ENCODE data around the gene RHOD. TPM values are rescaled to one million over a fixed set of nuclear protein-coding genes. Genes with fewer than 3 reads are reported as not detected.

Gene RHOD
- total RNA-seq, 4 donors from 2014 or later: 74.6 to 109 (median 87.8) TPM

DNA sequence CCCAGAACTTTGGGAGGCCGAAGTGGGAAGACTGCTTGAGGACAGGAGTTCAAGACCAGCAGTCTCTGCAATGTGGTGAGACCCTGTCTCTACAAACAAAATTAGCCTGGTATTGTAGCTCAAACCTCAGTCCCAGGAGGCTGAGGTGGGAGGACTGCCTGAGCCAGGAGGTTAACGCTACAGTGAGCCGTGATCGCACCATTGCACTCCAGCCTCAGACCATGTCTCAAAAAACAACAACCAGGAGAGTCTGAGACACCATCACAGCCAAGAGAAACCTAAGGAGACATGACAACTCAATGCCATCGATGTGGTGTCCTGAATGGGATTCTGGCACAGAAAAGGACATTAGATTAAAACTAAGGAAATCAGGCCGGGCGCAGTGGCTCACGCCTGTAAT lies 34.1 kb downstream of the RHOD start:
- no peak for DNase-seq (ENCODE audit: low spot score in 2 of 2)
- intact Hi-C loops (cut with DNase I; ENCODE audit: low total_unique reads): no loop called here
- TF ChIP-seq POLR2A (IDR thresholded peaks at IDR 0.05): no peak
- TF ChIP-seq, protein P1, sequence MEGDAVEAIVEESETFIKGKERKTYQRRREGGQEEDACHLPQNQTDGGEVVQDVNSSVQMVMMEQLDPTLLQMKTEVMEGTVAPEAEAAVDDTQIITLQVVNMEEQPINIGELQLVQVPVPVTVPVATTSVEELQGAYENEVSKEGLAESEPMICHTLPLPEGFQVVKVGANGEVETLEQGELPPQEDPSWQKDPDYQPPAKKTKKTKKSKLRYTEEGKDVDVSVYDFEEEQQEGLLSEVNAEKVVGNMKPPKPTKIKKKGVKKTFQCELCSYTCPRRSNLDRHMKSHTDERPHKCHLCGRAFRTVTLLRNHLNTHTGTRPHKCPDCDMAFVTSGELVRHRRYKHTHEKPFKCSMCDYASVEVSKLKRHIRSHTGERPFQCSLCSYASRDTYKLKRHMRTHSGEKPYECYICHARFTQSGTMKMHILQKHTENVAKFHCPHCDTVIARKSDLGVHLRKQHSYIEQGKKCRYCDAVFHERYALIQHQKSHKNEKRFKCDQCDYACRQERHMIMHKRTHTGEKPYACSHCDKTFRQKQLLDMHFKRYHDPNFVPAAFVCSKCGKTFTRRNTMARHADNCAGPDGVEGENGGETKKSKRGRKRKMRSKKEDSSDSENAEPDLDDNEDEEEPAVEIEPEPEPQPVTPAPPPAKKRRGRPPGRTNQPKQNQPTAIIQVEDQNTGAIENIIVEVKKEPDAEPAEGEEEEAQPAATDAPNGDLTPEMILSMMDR (IDR thresholded peaks at IDR 0.05): no peak
- 89 to 95% methylated on average over 8 of the region's 8 CpGs for WGBS, 2 donors
- no peak overlapping the region for H3K4me3 ChIP-seq (ENCODE audit: low read depth, poor library complexity, severe bottlenecking)

DNA sequence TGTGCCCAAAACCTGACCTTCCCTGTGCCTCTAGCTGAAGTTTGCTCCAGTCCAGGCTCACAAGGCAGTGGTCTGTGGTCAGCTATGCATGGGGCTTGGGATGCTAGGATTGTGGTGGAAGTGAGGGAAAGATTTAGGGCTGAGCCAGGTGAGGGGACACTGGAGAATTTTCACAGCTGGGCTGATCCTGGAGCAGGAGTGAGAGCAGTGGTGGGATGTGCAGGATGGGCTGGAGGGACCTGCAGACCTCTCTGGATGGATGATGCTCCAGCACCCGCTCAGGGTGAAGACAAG lies 38.5 kb downstream of the RHOD start:
- no peak for DNase-seq (ENCODE audit: low spot score in 2 of 2)
- 67 to 90% methylated on average over 1 of the region's 1 CpG for WGBS, 2 donors
- no peak overlapping the region for H3K4me3 ChIP-seq (ENCODE audit: low read depth, poor library complexity, severe bottlenecking)
- intact Hi-C loops (cut with DNase I; ENCODE audit: low total_unique reads): no loop called here
- TF ChIP-seq, protein P1 (IDR thresholded peaks at IDR 0.05): no peak
- TF ChIP-seq POLR2A (IDR thresholded peaks at IDR 0.05): no peak

DNA sequence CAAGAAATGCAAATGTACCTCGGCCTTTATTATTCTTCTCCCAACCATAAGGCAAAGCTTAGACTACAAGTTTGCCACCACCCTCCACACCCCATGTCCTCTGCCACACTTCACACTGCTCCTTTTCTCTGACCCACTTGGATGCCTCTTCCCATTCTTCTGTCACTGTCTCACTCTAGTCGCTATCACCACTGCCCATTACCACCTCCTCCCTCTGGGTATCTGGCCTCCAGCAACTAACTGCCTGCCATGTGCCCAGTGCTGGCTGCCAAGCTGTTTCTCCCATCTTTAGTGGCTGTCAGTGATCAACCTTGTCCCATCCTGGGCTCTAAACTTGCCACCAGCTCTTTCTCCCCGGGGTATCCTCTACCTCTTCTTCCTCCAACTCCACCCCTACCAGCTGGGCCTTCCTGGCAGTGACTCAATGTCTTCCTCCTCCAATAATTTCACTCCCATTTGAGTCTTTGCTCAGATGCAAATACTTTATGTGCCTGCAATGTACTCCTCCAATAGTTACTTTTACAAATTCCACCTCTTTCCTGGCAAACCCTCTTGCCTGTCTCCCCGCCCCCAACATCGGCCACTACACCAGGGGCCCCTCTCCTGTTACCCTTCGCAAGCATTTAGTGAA lies 42.3 kb downstream of the RHOD start:
- H3K4me3 ChIP-seq (ENCODE audit: low read depth, poor library complexity, severe bottlenecking): no peak overlapping the region
- 66 to 70% methylated on average over 6 of the region's 6 CpGs for WGBS, 2 donors
- no peak for TF ChIP-seq POLR2A (IDR thresholded peaks at IDR 0.05)
- TF ChIP-seq, protein P1 (IDR thresholded peaks at IDR 0.05): no peak
- no peak for DNase-seq (ENCODE audit: low spot score in 2 of 2)
- intact Hi-C loops (cut with DNase I; ENCODE audit: low total_unique reads): no loop called here

DNA sequence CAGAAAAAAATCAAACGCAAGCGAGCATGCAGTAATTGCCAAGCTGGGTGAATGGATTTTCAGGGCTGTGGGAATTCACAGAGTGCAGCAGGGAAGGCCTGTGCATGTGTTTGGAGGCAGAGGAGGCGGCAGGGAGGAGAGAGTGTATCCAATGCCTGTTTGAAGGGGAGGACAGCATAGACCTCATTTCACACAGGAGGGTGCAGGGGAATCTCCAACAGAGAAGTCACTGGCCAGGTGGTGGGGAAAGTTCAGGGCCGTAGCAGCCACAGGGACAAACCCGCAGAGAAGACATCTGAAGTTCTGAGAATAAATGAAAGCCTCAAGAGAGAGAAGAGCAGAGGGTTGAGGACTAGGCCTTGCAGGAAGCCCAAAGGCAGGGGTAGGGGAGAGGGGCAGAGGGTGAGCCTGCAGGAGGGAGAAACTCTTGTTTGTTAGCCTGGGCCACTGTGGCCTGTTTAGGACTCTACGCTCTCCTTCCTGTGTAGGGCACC lies 43.2 kb downstream of the RHOD start:
- TF ChIP-seq, protein P1 (IDR thresholded peaks at IDR 0.05): no peak
- no peak for TF ChIP-seq POLR2A (IDR thresholded peaks at IDR 0.05)
- DNase-seq (ENCODE audit: low spot score in 2 of 2): no peak
- H3K4me3 ChIP-seq (ENCODE audit: low read depth, poor library complexity, severe bottlenecking): no peak overlapping the region
- 94% methylated on average over 6 of the region's 6 CpGs for WGBS, 2 donors
- intact Hi-C loops (cut with DNase I; ENCODE audit: low total_unique reads): no loop called here

DNA sequence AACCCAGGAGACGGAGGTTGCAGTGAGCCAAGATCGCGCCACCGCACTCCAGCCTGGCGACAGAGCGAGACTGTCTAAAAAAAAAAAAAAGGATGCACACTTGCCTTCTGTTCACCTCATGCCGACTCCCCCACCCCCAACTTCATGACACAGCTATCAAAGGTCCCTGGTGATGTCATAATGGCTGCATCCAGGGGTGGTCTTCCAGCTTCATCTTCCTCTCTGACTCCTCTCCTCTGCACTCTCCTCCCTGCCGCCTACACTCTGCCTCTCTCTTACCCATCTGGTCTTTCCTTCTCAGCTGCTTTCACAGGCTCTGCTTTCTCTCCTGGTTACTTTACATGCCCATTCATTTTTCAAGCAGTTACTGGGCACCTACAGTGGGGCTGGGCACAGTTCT lies 46.0 kb downstream of the RHOD start:
- no peak for TF ChIP-seq POLR2A (IDR thresholded peaks at IDR 0.05)
- TF ChIP-seq, protein P1 (IDR thresholded peaks at IDR 0.05): no peak
- intact Hi-C loops (cut with DNase I; ENCODE audit: low total_unique reads): no loop called here
- H3K4me3 ChIP-seq (ENCODE audit: low read depth, poor library complexity, severe bottlenecking): no peak overlapping the region
- WGBS, 2 donors: 86 to 92% methylated on average over 8 of the region's 8 CpGs
- DNase-seq (ENCODE audit: low spot score in 2 of 2): no peak

DNA sequence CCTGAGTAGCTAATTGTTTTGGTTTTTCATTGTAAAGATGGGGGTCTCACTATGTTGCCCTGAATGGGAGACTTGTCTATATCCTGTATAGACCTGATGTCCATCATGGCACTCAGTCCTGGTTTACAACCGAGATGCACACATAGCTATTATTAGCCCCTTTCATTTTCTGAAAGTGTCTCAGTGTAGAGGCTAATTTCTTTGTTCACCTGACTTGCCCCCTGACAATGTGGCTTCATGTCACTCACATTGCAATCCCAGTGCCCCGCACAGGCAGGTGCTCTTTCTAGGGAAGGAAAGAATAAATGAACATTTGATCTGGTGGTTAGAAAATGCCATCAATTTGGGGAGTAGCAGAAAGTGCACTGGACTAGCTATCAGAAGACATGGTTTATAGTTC lies 49.3 kb downstream of the RHOD start:
- no peak for DNase-seq (ENCODE audit: low spot score in 2 of 2)
- whole genome bisulfite sequencing, 2 donors: 92 to 100% methylated on average over 2 of the region's 2 CpGs
- no peak overlapping the region for H3K4me3 ChIP-seq (ENCODE audit: low read depth, poor library complexity, severe bottlenecking)
- intact Hi-C loops (cut with DNase I; ENCODE audit: low total_unique reads): no loop called here
- TF ChIP-seq POLR2A (IDR thresholded peaks at IDR 0.05): no peak
- TF ChIP-seq, protein P1 (IDR thresholded peaks at IDR 0.05): no peak
